BLaER1 treated with 17β-estradiol and CSF1 and Interleukin-3, amounts not matched to agents 10 nM and 100 nM (cell line): ENCODE measurements around the gene PAM16.
"Not testable (repeated sequence)": the region's sequence is repeated elsewhere in the genome, so short reads cannot be mapped to it uniquely, and the experiment has no call there.

ENCODE experiments used
- H3K27ac ChIP-seq, 11 experiments: shearing (Covaris generic); formaldehyde crosslinking; 2 replicates each; pipeline ENCODE4 v1.8.1; 2022
- H3K27me3 ChIP-seq, 11 experiments: shearing (Covaris generic); formaldehyde crosslinking; 2 replicates each; pipeline ENCODE4 v1.8.1; 2022
- H3K36me3 ChIP-seq, 11 experiments: shearing (Covaris generic); formaldehyde crosslinking; 2 replicates each; pipeline ENCODE4 v1.8.1; 2022
- H3K4me1 ChIP-seq, 10 experiments: shearing (Covaris generic); formaldehyde crosslinking; 2 replicates each; pipeline ENCODE4 v1.8.1; 2022
- H3K4me2 ChIP-seq, 11 experiments: shearing (Covaris generic); formaldehyde crosslinking; 2 replicates each; pipeline ENCODE4 v1.8.1; 2022
- H3K4me3 ChIP-seq, 10 experiments: shearing (Covaris generic); formaldehyde crosslinking; 2 replicates each; pipeline ENCODE4 v1.8.1; 2022
- H3K9ac ChIP-seq, 11 experiments: shearing (Covaris generic); formaldehyde crosslinking; 2 replicates each; pipeline ENCODE4 v1.8.1; 2022
- H3K9me3 ChIP-seq, 11 experiments: shearing (Covaris generic); formaldehyde crosslinking; replicated peaks in 1 of 11; 2 replicates each; pipeline ENCODE4 v1.8.1; 2022
- H4K20me1 ChIP-seq, 11 experiments: shearing (Covaris generic); formaldehyde crosslinking; 2 replicates each; pipeline ENCODE4 v1.8.1; 2022
- Cebpa-rat ChIP-seq, 11 experiments: shearing (Covaris generic); IDR thresholded peaks; 2 replicates each; pipeline ENCODE4 v1.8.1; 2022

Gene PAM16

DNA sequence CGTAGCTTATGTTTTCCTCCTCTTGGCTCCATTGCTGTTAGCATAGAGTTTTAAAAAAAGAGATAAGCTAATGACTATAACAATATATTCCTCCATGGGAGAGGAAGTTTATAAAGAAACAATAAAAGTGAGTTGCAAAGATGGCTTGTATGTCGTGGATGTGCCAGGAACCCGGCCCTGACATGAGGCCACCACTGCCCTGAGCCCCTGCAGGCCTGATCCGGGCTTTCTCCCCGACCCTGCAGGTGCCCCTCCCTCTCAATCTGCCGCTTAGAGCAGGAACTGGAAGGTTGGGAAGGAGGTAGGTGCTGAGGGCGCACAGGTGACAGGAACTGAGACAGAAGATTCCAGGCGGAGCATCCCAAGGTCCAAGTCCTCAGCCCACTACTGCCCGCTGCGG, 11.7 kb downstream of the PAM16 start:
- TF ChIP-seq Cebpa-rat (IDR thresholded peaks at IDR 0.05), result no peak
- Histone ChIP-seq H4K20me1 (peaks cover 0 to 94% (median 90%) of the 10 kb centered on the region in 11 experiments; a peak in 21 of 22 replicates), H3K9ac (peak overlapping the region in 7 of 11 experiments; percentile 26 to 56 (median 37); a peak in 10 of 22 replicates), H3K36me3 (peaks cover 73 to 88% (median 81%) of the 10 kb centered on the region in 11 experiments), H3K9me3 (no peaks in the 10 kb centered on the region), H3K4me3 (no peak overlapping the region), H3K4me1 (peaks cover 0 to 41% (median 19%) of the 10 kb centered on the region in 10 experiments; a peak in 13 of 20 replicates), H3K27me3 (no peaks in the 10 kb centered on the region), H3K4me2 (peak overlapping the region in 4 of 11 experiments; percentile 31 to 53 (median 44); a peak in 5 of 22 replicates), H3K27ac (peak overlapping the region in 3 of 11 experiments; percentile 13 to 31 (median 30); a peak in 3 of 22 replicates)

DNA sequence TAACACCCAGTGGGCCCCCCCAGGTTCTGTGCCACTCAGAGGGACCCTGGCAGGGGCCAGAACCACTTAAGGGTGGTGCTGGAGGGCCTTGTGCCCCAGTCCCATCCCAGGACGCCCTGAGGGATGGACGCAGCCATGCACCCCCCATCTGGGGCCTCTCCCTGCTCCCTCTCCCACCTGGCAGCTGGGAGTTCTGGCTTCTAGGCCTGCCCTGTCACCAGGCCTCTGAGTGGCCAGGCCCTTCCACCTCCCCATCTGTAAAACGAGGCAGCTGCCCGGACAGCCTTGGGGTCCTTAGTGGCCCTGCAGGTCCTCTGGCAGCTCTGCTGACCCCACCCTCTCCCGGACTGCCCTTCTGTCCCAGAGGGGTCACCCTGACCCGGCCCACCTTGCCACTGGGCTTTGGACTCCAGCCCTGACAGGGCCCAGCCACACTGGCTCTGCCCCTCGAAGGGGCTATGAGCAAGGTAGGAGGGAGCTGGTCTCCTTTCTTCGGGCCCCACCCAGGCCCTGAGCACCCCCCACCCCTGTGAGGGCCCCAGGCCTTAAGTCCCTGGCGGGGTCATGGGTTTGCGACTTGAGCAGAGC, 12.3 kb downstream of the PAM16 start:
- H3K4me3 ChIP-seq, result no peak overlapping the region
- H3K4me2 ChIP-seq, result no peak overlapping the region
- H3K27me3 ChIP-seq, result no peaks in the 10 kb centered on the region
- H3K9ac ChIP-seq, result peak overlapping the region in 6 of 11 experiments; percentile 7 to 50 (median 20); a peak in 5 of 22 replicates
- no peaks in the 10 kb centered on the region for H3K9me3 ChIP-seq
- peak overlapping the region in 3 of 11 experiments; percentile 12 to 38 (median 16); a peak in 3 of 22 replicates for H3K27ac ChIP-seq
- no peak for TF ChIP-seq Cebpa-rat (IDR thresholded peaks at IDR 0.05)
- H3K4me1 ChIP-seq, result peaks cover 0 to 41% (median 19%) of the 10 kb centered on the region in 10 experiments; a peak in 13 of 20 replicates
- H3K36me3 ChIP-seq, result peaks cover 74 to 91% (median 83%) of the 10 kb centered on the region in 11 experiments
- H4K20me1 ChIP-seq, result peaks cover 0 to 95% (median 88%) of the 10 kb centered on the region in 11 experiments; a peak in 21 of 22 replicates

DNA sequence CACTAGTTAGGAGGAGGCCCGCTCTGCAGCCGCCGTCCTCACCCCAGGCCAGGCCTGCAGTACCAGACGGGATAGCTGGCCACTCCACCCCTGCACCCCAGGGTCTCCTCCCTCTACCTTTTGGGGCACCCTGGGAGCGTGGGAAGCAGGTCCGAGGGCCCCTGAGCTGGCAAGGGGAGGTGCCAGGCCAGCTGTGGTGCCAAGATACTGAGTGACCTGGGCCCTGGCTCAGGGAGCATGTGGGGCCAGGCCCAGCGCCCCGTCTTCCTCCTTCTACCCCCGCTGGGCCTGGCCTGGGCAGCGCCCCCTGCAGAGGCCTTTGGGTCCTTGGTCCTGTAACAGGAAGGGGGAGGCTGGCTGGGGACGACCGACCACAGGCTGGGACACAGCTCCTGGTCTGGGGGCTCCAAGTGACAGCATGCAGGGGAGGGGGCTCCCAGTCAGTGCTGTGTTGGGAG, 13.0 kb downstream of the PAM16 start:
- H3K36me3 ChIP-seq, result peaks cover 72 to 89% (median 82%) of the 10 kb centered on the region in 11 experiments
- H3K4me2 ChIP-seq, result no peak overlapping the region
- no peaks in the 10 kb centered on the region for H3K9me3 ChIP-seq
- TF ChIP-seq Cebpa-rat (IDR thresholded peaks at IDR 0.05), result no peak
- H3K27me3 ChIP-seq, result no peaks in the 10 kb centered on the region
- peaks cover 0 to 41% (median 19%) of the 10 kb centered on the region in 10 experiments; a peak in 13 of 20 replicates for H3K4me1 ChIP-seq
- H3K9ac ChIP-seq, result peak overlapping the region in 8 of 11 experiments; percentile 3 to 50 (median 22); a peak in 9 of 22 replicates
- no peak overlapping the region for H3K4me3 ChIP-seq
- H4K20me1 ChIP-seq, result peaks cover 0 to 95% (median 87%) of the 10 kb centered on the region in 11 experiments; a peak in 21 of 22 replicates
- H3K27ac ChIP-seq, result peak overlapping the region in 2 of 11 experiments; percentile 16 to 38; a peak in 4 of 22 replicates

DNA sequence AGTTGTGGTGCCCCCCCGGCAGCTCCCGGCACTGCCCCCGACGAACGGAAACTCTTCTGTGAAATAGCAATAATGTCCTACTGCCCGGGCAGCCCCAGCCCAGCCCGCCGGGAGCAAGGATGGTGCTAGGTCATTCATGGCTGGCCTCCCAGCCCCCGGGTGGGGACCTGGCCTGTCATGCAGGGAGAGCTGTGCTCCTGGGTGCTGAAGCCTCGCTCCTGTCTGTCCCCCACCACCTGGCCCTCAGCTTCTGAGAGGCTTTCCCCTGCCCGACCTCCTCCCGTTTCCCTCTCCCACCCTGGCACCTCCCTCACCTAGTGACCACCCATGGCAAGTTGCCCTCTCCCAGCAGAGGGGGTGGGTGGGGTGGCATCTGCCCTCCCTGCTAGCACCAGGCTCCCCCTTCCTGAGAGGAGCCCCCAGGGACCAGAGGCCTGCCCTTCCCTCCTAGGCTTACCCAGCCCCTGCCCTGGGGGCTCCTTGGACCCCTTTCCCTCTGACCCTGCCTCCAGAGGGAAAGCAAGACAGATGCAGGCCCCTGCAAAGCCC, 13.5 kb downstream of the PAM16 start:
- H4K20me1 ChIP-seq, result peaks cover 0 to 95% (median 86%) of the 10 kb centered on the region in 11 experiments; a peak in 21 of 22 replicates
- H3K4me2 ChIP-seq, result no peak overlapping the region
- no peaks in the 10 kb centered on the region for H3K9me3 ChIP-seq
- no peaks in the 10 kb centered on the region for H3K27me3 ChIP-seq
- peak overlapping the region in 5 of 11 experiments; percentile 4 to 50 (median 27); a peak in 5 of 22 replicates for H3K9ac ChIP-seq
- TF ChIP-seq Cebpa-rat (IDR thresholded peaks at IDR 0.05), result no peak
- H3K36me3 ChIP-seq, result peaks cover 67 to 89% (median 81%) of the 10 kb centered on the region in 11 experiments
- peaks cover 0 to 41% (median 19%) of the 10 kb centered on the region in 10 experiments; a peak in 13 of 20 replicates for H3K4me1 ChIP-seq
- peak overlapping the region in 2 of 11 experiments; percentile 25 to 38; a peak in 3 of 22 replicates for H3K27ac ChIP-seq
- H3K4me3 ChIP-seq, result no peak overlapping the region

DNA sequence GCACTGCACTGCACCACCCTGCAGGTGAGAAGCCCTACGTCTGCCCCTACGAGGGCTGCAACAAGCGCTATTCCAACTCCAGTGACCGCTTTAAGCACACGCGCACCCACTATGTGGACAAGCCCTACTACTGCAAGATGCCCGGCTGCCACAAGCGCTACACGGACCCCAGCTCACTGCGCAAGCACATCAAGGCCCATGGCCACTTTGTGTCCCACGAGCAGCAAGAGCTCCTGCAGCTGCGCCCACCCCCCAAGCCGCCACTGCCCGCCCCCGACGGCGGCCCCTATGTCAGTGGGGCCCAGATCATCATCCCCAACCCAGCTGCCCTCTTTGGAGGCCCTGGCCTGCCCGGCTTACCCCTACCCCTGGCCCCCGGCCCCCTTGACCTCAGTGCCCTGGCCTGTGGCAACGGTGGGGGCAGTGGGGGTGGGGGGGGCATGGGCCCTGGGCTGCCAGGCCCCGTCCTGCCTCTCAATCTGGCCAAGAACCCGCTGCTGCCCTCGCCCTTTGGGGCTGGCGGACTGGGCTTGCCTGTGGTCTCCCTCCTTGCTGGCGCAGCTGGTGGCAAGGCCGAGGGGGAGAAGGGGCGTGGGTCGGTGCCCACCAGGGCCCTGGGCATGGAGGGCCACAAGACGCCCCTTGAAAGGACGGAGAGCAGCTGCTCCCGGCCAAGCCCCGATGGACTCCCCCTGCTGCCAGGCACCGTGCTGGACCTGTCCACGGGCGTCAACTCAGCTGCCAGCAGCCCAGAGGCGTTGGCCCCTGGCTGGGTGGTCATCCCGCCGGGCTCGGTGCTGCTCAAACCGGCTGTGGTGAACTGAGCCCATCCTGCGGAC, 14.2 kb downstream of the PAM16 start:
- no peak for TF ChIP-seq Cebpa-rat (IDR thresholded peaks at IDR 0.05)
- no peaks in the 10 kb centered on the region for H3K9me3 ChIP-seq
- peak overlapping the region in 1 of 11 experiments; percentile 38; a peak in 1 of 22 replicates for H3K27ac ChIP-seq
- H3K4me1 ChIP-seq, result peaks cover 0 to 41% (median 19%) of the 10 kb centered on the region in 10 experiments; a peak in 13 of 20 replicates
- peak overlapping the region in 2 of 11 experiments; percentile 27 to 28; a peak in 1 of 22 replicates for H3K9ac ChIP-seq
- no peak overlapping the region for H3K4me3 ChIP-seq
- no peak overlapping the region for H3K4me2 ChIP-seq
- H3K36me3 ChIP-seq, result peaks cover 63 to 94% (median 86%) of the 10 kb centered on the region in 11 experiments
- H4K20me1 ChIP-seq, result peaks cover 0 to 95% (median 83%) of the 10 kb centered on the region in 11 experiments; a peak in 21 of 22 replicates
- H3K27me3 ChIP-seq, result no peaks in the 10 kb centered on the region

DNA sequence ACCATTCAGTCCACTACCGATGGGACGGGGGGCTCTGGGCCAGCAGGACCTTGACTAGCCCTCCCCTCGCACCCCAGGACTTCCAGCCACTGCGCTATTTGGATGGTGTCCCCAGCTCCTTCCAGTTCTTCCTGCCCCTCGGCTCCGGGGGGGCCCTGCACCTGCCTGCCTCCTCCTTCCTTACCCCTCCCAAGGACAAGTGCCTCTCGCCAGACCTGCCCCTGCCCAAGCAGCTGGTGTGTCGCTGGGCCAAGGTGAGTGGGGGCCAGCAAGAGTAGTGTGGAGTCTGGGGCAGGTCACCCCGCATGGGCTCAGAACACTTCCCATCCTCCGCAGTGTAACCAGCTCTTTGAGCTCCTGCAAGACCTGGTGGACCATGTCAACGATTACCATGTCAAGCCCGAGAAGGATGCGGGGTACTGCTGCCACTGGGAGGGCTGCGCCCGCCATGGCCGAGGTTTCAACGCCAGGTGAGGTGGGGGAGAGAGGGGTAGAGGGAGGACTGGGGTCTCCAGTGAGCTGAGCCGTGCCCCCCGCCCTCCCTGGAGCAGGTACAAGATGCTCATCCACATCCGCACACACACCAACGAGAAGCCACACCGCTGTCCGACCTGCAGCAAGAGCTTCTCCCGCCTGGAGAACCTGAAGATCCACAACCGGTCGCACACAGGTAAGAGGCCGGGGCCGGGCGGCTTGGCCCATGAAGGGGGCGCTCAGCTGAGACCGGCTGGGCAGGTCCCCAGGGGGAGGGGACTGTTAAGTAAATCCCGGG, 16.2 kb downstream of the PAM16 start:
- H3K9ac ChIP-seq, result no peak overlapping the region
- no peaks in the 10 kb centered on the region for H3K9me3 ChIP-seq
- H3K27me3 ChIP-seq, result no peaks in the 10 kb centered on the region
- no peak overlapping the region for H3K4me3 ChIP-seq
- peaks cover 2 to 31% (median 12%) of the 10 kb centered on the region in 10 experiments for H3K4me1 ChIP-seq
- H3K27ac ChIP-seq, result no peak overlapping the region
- no peak overlapping the region for H3K4me2 ChIP-seq
- peaks cover 0 to 93% (median 69%) of the 10 kb centered on the region in 11 experiments; a peak in 21 of 22 replicates for H4K20me1 ChIP-seq
- peaks cover 43 to 76% (median 67%) of the 10 kb centered on the region in 11 experiments for H3K36me3 ChIP-seq
- TF ChIP-seq Cebpa-rat (IDR thresholded peaks at IDR 0.05), result no peak

DNA sequence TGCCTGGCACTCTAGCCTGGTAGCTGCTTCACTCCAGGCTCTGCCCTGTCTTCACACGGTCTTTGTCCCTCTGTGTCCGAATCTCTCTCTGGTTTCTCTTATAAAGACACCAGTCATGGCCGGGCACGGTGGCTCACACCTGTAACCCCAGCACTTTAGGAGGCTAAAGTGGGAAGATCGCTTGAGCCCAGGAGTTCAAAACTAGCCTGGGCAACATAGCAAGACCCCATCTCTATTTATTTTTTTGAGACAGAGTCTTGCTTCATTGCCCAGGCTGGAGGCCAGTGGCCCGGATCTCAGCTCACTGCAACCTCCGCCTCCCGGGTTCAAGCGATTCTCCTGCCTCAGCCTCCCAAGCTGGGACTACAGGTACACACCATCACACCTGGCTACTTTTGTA, 17.4 kb downstream of the PAM16 start:
- H3K4me3 ChIP-seq, result not testable (repeated sequence)

DNA sequence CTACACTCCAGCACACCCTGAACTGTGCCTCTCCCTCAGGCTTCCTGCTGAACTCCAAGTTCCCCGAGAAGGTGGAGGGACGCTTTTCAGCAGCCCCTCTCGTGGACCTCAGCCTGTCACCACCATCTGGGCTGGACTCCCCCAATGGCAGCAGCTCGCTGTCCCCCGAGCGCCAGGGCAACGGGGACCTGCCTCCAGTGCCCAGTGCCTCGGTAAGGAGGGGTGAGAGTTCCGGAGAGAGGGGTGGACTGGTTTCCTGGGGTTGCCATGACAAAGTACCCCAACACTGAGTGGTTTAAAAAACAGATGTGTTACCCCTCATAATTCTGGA, 17.8 kb downstream of the PAM16 start:
- peaks cover 27 to 59% (median 51%) of the 10 kb centered on the region in 11 experiments for H3K36me3 ChIP-seq
- H3K9ac ChIP-seq, result 0 out of 22 replicates have a peak overlapping the region, but pooled peaks of 1 of the 11 experiments have one; percentile 2
- peaks cover 18 to 42% (median 26%) of the 10 kb centered on the region in 10 experiments for H3K4me1 ChIP-seq
- TF ChIP-seq Cebpa-rat (IDR thresholded peaks at IDR 0.05), result no peak
- H3K27me3 ChIP-seq, result no peaks in the 10 kb centered on the region
- H3K27ac ChIP-seq, result no peak overlapping the region
- H3K4me3 ChIP-seq, result no peak overlapping the region
- no peaks in the 10 kb centered on the region for H3K9me3 ChIP-seq
- H3K4me2 ChIP-seq, result no peak overlapping the region
- H4K20me1 ChIP-seq, result peaks cover 0 to 92% (median 53%) of the 10 kb centered on the region in 11 experiments; a peak in 20 of 22 replicates

More for the DNA sequence above, 17.4 kb downstream of the PAM16 start:
- H3K9ac ChIP-seq, H3K27ac ChIP-seq, H3K27me3 ChIP-seq, H3K4me2 ChIP-seq, H3K9me3 ChIP-seq: not testable (repeated sequence)
- H3K4me1 ChIP-seq, result peaks cover 14 to 38% (median 21%) of the 10 kb centered on the region in 10 experiments
- H3K36me3 ChIP-seq, result peaks cover 31 to 64% (median 55%) of the 10 kb centered on the region in 11 experiments
- peaks cover 0 to 93% (median 57%) of the 10 kb centered on the region in 11 experiments; a peak in 21 of 22 replicates for H4K20me1 ChIP-seq
